Caco-2 (cell line): Measurements from ENCODE around the gene CLPSL2. TPM values are rescaled to one million over a fixed set of nuclear protein-coding genes. Genes with fewer than 3 reads are reported as not detected.

Source experiments
- BruUV-seq: library from RNA; stranded (reverse); fragments of 400-500 nt; replicated peaks from 2 replicates; lab custom pipeline; 2021; lab: Mats Ljungman, UMichigan
- CTCF ChIA-PET: fragments of 300-600 bp; sonication (Branson Sonifier 250); formaldehyde crosslinking; loops from one replicate; lab custom pipeline; 2022; ENCODE audit warnings: antibody characterized with exemption; lab: Charles Lee
- POLR2A ChIA-PET: fragments of 300-600 bp; sonication (Branson Sonifier 250); formaldehyde crosslinking; loops from one replicate; lab custom pipeline; 2022; ENCODE audit warnings: antibody characterized with exemption; lab: Charles Lee
- DNase-seq, 2 experiments: peaks; one replicate each; pipeline versions ENCODE4 v3.0.0 to v3.0.0-alpha.2; 2020 to 2022
- H3K27me3 ChIP-seq: replicated peaks from 2 replicates; pipeline ENCODE4 v1.6.0; 2011; ENCODE audit warnings: low read length; ENCODE audit not compliant: control insufficient read depth, insufficient read depth
- H3K36me3 ChIP-seq: 2 replicates; pipeline ENCODE4 v1.5.1; 2011; ENCODE audit warnings: low read length; ENCODE audit not compliant: control insufficient read depth, insufficient read depth
- H3K4me1 ChIP-seq: fragments of 250-450 bp; sonication (Bioruptor Pico); 2 replicates; pipeline ENCODE4 v1.5.1; 2020; ENCODE audit warnings: mild to moderate bottlenecking
- H3K4me3 ChIP-seq: 2 replicates; pipeline ENCODE4 v1.5.1; 2011; ENCODE audit warnings: low read depth, mild to moderate bottlenecking, control low read depth, low read length
- H3K9me3 ChIP-seq: fragments of 250-450 bp; sonication (Bioruptor Pico); 2 replicates; pipeline ENCODE4 v1.5.1; 2020; ENCODE audit warnings: mild to moderate bottlenecking, moderate library complexity
- H3K27ac Mint-ChIP-seq: one replicate; pipeline ENCODE4 v1.8.0; 2022; ENCODE audit warnings: mixed read lengths; ENCODE audit not compliant: unreplicated experiment
- H3K27me3 Mint-ChIP-seq: one replicate; pipeline ENCODE4 v1.8.0; 2022; ENCODE audit warnings: mixed read lengths; ENCODE audit not compliant: insufficient read depth, unreplicated experiment
- H3K36me3 Mint-ChIP-seq: one replicate; pipeline ENCODE4 v1.8.0; 2022; ENCODE audit warnings: mild to moderate bottlenecking, mixed read lengths; ENCODE audit not compliant: insufficient read depth, unreplicated experiment
- H3K4me1 Mint-ChIP-seq: one replicate; pipeline ENCODE4 v1.8.0; 2022; ENCODE audit warnings: low read depth, mixed read lengths; ENCODE audit not compliant: unreplicated experiment
- H3K4me3 Mint-ChIP-seq: one replicate; pipeline ENCODE4 v1.8.0; 2022; ENCODE audit warnings: mild to moderate bottlenecking, moderate library complexity, mixed read lengths; ENCODE audit not compliant: unreplicated experiment
- H3K9me3 Mint-ChIP-seq: one replicate; pipeline ENCODE4 v1.8.0; 2022; ENCODE audit warnings: mixed read lengths; ENCODE audit not compliant: unreplicated experiment
- CTCF ChIP-seq, 2 experiments: fragments of 200-600 bp in 1 of 2; IDR thresholded peaks; 1 replicate in 1 of 2; 2 replicates in 1 of 2; pipeline versions ENCODE4 v1.5.1 to v1.8.0; 2011 to 2022; ENCODE audit warnings: antibody characterized with exemption in 1 of 2, control low read depth in 1 of 2, inconsistent platforms in 1 of 2, low read depth in 1 of 2, low read length in 1 of 2, mild to moderate bottlenecking in 1 of 2, moderate library complexity in 1 of 2; ENCODE audit not compliant: insufficient read depth in 1 of 2, severe bottlenecking in 1 of 2, unreplicated experiment in 1 of 2
- intact Hi-C: fragments of 100-400 bp; cut with micrococcal nuclease; formaldehyde crosslinking; loops from one replicate; pipeline ENCODE4 v1.10.0; 2022; ENCODE audit not compliant: unreplicated experiment
- total RNA-seq: library from RNA; stranded (reverse); gene quantifications from 2 replicates; pipeline ENCODE4 v1.2.3, GENCODE V29; 2022

Gene CLPSL2
- total RNA-seq, 1 experiment from 2014 or later, result 2.0 TPM

GRCh38 chr6:35774116-35774794 is 2.1 kb upstream of the CLPSL2 start:
- no peaks in the 10 kb centered on the region for H3K27me3 ChIP-seq
- TF ChIP-seq CTCF (IDR thresholded peaks at IDR 0.05; ENCODE audit: insufficient read depth in 1 of 2, low read depth in 1 of 2, low read length in 1 of 2, severe bottlenecking in 1 of 2, unreplicated experiment in 1 of 2), result no peak
- DNase-seq, result no peak
- no peaks in the 10 kb centered on the region for H3K36me3 Mint-ChIP-seq
- CTCF ChIA-PET, result no interaction called here
- no peaks in the 10 kb centered on the region for H3K27me3 Mint-ChIP-seq
- no peaks in the 10 kb centered on the region for H3K36me3 ChIP-seq
- BruUV-seq, result no TSS peak
- peaks cover 1% of the 10 kb centered on the region; the same call in 1 of the 2 replicates for H3K4me1 ChIP-seq
- intact Hi-C loops, result no loop called here
- POLR2A ChIA-PET, result no interaction called here
- no peak overlapping the region for H3K4me3 Mint-ChIP-seq
- no peaks in the 10 kb centered on the region for H3K4me1 Mint-ChIP-seq
- H3K9me3 Mint-ChIP-seq, result no peaks in the 10 kb centered on the region
- H3K4me3 ChIP-seq, result no peak overlapping the region
- no peak overlapping the region for H3K27ac Mint-ChIP-seq
- no peaks in the 10 kb centered on the region for H3K9me3 ChIP-seq

GRCh38 chr6:35775031-35775430 is 1.4 kb upstream of the CLPSL2 start:
- POLR2A ChIA-PET, result no interaction called here
- no peaks in the 10 kb centered on the region for H3K9me3 ChIP-seq
- H3K4me1 ChIP-seq, result 0 out of 2 replicates have a peak, but pooled peaks cover 4% of the 10 kb centered on the region
- Mint-ChIP-seq H3K9me3 (no peaks in the 10 kb centered on the region), H3K4me3 (no peak overlapping the region), H3K27ac (no peak overlapping the region), H3K36me3 (no peaks in the 10 kb centered on the region), H3K4me1 (no peaks in the 10 kb centered on the region), H3K27me3 (no peaks in the 10 kb centered on the region)
- intact Hi-C loops, result no loop called here
- no peaks in the 10 kb centered on the region for H3K27me3 ChIP-seq
- no peak for TF ChIP-seq CTCF (IDR thresholded peaks at IDR 0.05; ENCODE audit: insufficient read depth in 1 of 2, low read depth in 1 of 2, low read length in 1 of 2, severe bottlenecking in 1 of 2, unreplicated experiment in 1 of 2)
- BruUV-seq, result no TSS peak
- H3K36me3 ChIP-seq, result no peaks in the 10 kb centered on the region
- DNase-seq, result no peak
- CTCF ChIA-PET, result no interaction called here
- H3K4me3 ChIP-seq, result no peak overlapping the region

GRCh38 chr6:35777356-35778102 is 1.1 kb downstream of the CLPSL2 start:
- H3K27me3 ChIP-seq, result no peaks in the 10 kb centered on the region
- intact Hi-C loops, result no loop called here

More at GRCh38 chr6:35777356-35778102, 1.1 kb downstream of the CLPSL2 start:
- DNase-seq, result no peak
- Mint-ChIP-seq H3K4me1 (peaks cover 7% of the 10 kb centered on the region), H3K27me3 (no peaks in the 10 kb centered on the region), H3K36me3 (no peaks in the 10 kb centered on the region), H3K4me3 (peak overlapping the region; percentile 81), H3K9me3 (no peaks in the 10 kb centered on the region), H3K27ac (peak overlapping the region; percentile 82)
- 0 out of 2 replicates have a peak, but pooled peaks cover 4% of the 10 kb centered on the region for H3K4me1 ChIP-seq
- H3K36me3 ChIP-seq, result no peaks in the 10 kb centered on the region
- H3K9me3 ChIP-seq, result no peaks in the 10 kb centered on the region
- BruUV-seq, result no TSS peak
- ChIA-PET CTCF (no interaction called here), POLR2A (no interaction called here)
- TF ChIP-seq CTCF (IDR thresholded peaks at IDR 0.05; ENCODE audit: insufficient read depth in 1 of 2, low read depth in 1 of 2, low read length in 1 of 2, severe bottlenecking in 1 of 2, unreplicated experiment in 1 of 2), result no peak
- no peak overlapping the region for H3K4me3 ChIP-seq
